H54 (cell line): ENCODE data around the gene FLNC.

Experiments used
- DNase-seq: peaks from one replicate; pipeline ENCODE4 v3.0.0; 2011; ENCODE audit warnings: low spot score, mixed read lengths; ENCODE audit not compliant: insufficient read length
- FAIRE-seq: peaks from 3 replicates; lab custom pipeline; 2011; peaks lifted over from hg19 to GRCh38; lab: Jason Lieb, UNC
- POLR2A ChIP-seq: IDR thresholded peaks from 2 replicates; pipeline ENCODE4 v1.6.1; 2011; ENCODE audit warnings: low read depth, mild to moderate bottlenecking, low read length

The FLNC gene

GRCh38 chr7:128906766-128907559 lies 76.8 kb downstream of the FLNC start:
- FAIRE-seq (no peak), DNase-seq (no peak)
- no peak for TF ChIP-seq POLR2A
